GM23248 (cell line): ENCODE measurements around the gene PCBD1.

Experiments used
- EZH2 ChIP-seq: fragments of 200-600 bp; sonication (generic); IDR thresholded peaks from 2 replicates; pipeline ENCODE4 v1.6.1; 2018; ENCODE audit warnings: antibody characterized with exemption, mild to moderate bottlenecking; ENCODE audit not compliant: insufficient read depth, poor library complexity, severe bottlenecking
- EZH2phosphoT487 ChIP-seq: fragments of 200-600 bp; sonication (generic); IDR thresholded peaks from 2 replicates; pipeline ENCODE4 v1.6.1; 2018; ENCODE audit warnings: antibody characterized with exemption, moderate library complexity, mild to moderate bottlenecking, low read depth; ENCODE audit not compliant: insufficient read depth

DNA sequence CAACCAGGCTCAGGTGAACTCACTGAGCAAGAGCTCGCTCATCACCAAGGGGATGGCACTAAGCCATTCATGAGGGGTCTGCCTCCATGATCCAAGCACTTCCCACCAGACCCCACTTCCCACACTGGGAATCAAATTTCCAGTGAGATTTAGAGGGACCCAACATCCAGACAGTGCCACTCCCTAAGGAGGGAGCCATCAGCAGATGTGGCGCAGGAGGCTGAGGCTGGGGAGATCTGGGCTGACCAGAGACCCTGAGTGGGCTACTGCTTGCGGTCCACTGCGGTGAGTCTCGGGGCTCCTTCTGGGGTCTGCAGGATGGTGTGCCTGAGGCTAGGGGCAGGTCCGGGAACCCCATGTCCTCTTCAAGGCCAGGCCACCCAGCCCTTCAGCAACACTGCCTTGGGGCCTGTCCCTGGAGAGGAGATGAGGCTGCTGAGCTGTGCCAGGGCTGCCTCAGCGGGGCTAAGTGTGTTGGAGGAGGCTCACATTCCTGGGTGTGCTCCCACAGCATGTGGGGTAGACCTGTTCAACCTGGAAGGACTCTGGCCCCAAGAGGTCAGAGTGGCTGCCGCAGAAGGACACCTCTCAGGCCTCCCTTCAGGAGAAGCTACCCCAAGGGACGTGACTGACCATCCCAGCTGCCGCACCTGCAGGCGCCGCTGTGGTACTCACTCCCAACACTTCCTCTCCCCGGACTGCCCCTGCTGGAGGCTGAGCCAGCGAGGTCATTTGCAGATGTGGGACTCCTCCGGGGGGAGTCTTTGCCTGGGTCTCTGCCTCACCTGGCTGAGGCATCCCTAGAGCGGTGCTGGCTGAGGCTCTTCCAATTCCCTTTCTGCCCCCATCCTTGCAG lies 22.3 kb upstream of the PCBD1 start:
- TF ChIP-seq EZH2 (no peak), EZH2phosphoT487 (no peak)
